Aorta (tissue), 5 donors: ENCODE data around the gene SCN10A. TPM values are rescaled to one million over a fixed set of nuclear protein-coding genes. Genes with fewer than 3 reads are reported as not detected.

Source experiments
- ATAC-seq: fragments of 200-7000 bp; cut with Tn5 transposase; one replicate; pipeline ENCODE4 v1.9.1; 2022; ENCODE audit warnings: moderate library complexity; ENCODE audit not compliant: low FRiP score
- DNase-seq, 2 donors: peaks; one replicate each; pipeline ENCODE4 v3.0.0-alpha.2; 2020
- H3K27ac ChIP-seq, 2 donors: one replicate each; pipeline ENCODE4 v1.5.1; 2013; ENCODE audit warnings: low read length in 2 of 2, mild to moderate bottlenecking in 2 of 2, moderate library complexity in 2 of 2, control low read depth in 1 of 2, inconsistent platforms in 1 of 2, low read depth in 1 of 2
- H3K27me3 ChIP-seq, 2 donors: one replicate each; pipeline ENCODE4 v1.6.1; 2013; ENCODE audit warnings: control low read depth in 1 of 2, low read length in 1 of 2, mild to moderate bottlenecking in 1 of 2, moderate library complexity in 1 of 2; ENCODE audit not compliant: insufficient read depth in 2 of 2, control insufficient read depth in 1 of 2
- H3K36me3 ChIP-seq, 2 donors: one replicate each; pipeline ENCODE4 v1.6.1; 2013; ENCODE audit warnings: control low read depth in 1 of 2, low read length in 1 of 2, mild to moderate bottlenecking in 1 of 2; ENCODE audit not compliant: insufficient read depth in 2 of 2, control insufficient read depth in 1 of 2
- H3K4me1 ChIP-seq, 2 donors: one replicate each; pipeline ENCODE4 v1.6.1; 2013; ENCODE audit warnings: low read length in 2 of 2, control low read depth in 1 of 2, mild to moderate bottlenecking in 1 of 2, moderate library complexity in 1 of 2; ENCODE audit not compliant: insufficient read depth in 2 of 2, control insufficient read depth in 1 of 2
- H3K4me3 ChIP-seq, 2 donors: one replicate each; pipeline ENCODE4 v1.5.1; 2013; ENCODE audit warnings: low read length in 2 of 2, control low read depth in 1 of 2, mild to moderate bottlenecking in 1 of 2
- H3K9me3 ChIP-seq: one replicate; pipeline ENCODE4 v1.6.1; 2013; ENCODE audit warnings: mild to moderate bottlenecking, low read length; ENCODE audit not compliant: control insufficient read depth
- WGBS, 2 donors: extraction: QIAGEN DNeasy Blood & Tissue Kit; methylation state at CpG; one replicate each; pipeline ENCODE4 v1.1.7; 2013; 5-methylcytosine and 5-hydroxymethylcytosine counted together
- intact Hi-C, 2 donors: fragments of 100-400 bp; cut with DNase I; formaldehyde crosslinking; loops; one replicate each; pipeline versions ENCODE4 v1.14.2 to v1.15.0; 2022
- polyA plus RNA-seq, 2 donors: library from polyadenylated mRNA; stranded (reverse); fragments of 200-250 nt; gene quantifications; one replicate each; pipeline ENCODE4 v1.2.3, GENCODE V29; 2013
- total RNA-seq, 2 donors: library from RNA; stranded (reverse); fragmentation: NEBNext Ultra II Directional; extraction: Animal tissue kit (Norgen Biotek cat#: 25700); gene quantifications; one replicate each; pipeline ENCODE4 v1.2.1, GENCODE V29; 2021
- donor health status: healthy with polysubstance abuse.
- donor health status: Bipolar disorder and iron deficiency.
- donor health status: DM: no; HTN: no; CAD: no.
- donor health status: DM: no; HTN: no; CAD: no.
- donor health status: DM: yes; HTN: yes; CAD: no.

SCN10A gene
- total and polyA plus RNA-seq, 4 donors, result not detected

DNA sequence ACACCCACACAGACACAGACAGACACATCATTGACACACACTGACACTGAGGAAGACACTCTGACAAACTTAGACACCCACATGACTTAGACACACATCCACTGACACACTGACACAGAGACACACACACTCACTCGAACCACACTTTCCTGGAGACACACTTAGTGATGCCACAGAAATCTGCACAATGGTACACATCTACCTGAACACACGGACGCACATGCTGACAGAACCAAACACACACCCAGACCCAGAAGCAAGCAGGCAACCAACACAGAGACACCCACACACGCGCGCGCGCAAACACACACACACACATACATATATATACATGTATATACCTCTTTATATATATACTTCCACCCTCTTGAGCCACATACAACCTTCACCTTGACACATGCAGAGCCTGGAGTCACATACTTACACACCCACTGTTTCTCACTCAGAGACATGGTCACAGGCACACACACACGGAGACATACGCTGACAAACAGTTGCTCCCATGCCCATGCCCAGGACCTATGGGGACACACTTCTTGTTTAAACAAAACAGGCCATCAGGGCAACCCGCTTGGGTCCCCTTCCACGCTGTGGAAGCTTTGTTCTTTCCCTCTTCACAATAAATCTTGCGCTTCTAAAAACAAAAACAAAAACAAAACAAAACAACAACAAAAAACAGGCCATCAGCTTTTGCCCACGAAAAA lies 165.6 kb downstream of the SCN10A start:
- no peaks in the 10 kb centered on the region for H3K9me3 ChIP-seq
- no peak for ATAC-seq
- H3K4me1 ChIP-seq, result no peaks in the 10 kb centered on the region
- peak in 1 of 2 donors; percentile 62 for DNase-seq
- H3K27ac ChIP-seq, result no peak overlapping the region
- no peaks in the 10 kb centered on the region for H3K36me3 ChIP-seq
- H3K27me3 ChIP-seq, result no peaks in the 10 kb centered on the region
- H3K4me3 ChIP-seq, result no peak overlapping the region
- whole genome bisulfite sequencing, 2 donors, result 69 to 75% methylated on average over 14 of the region's 14 CpGs
- intact Hi-C loops, result loop anchor here in 1 of 2 donors (5.0 kb wide), 1 partner anchor 128 kb away; no protein-coding TSS in a partner anchor

DNA sequence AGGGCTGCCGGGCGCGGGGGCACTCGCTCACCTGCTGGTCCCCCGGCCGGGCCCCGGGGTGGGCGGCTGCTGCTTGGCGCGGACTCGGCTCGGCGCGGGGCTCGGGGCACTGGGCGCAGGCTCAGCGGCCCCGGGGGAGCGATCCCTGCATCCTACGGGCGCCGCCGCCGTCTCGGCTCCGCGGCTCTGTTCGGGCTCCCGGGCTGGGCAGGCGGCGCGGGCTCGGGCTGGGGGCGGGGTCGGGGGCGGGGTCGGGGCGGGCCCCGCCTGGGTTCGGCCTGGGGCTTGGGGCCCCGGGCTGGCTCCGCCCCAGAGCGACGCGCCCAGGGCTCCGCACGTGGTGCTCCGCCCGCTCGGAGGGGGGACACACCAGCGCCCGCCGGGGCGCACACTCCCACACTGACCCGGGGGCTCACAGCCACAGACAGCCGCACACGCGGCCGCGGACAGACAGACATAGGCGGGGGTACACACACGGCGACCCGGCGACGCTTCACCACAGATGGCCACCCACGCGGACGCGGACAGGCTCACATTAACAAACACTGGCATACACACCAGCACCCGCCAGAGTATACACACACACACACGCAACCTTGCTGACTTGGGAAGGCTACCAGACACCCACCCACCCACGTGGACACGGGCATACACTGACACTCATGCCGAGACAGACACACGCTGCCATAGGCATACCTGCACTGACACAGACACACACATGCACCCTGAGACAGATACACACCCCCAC lies 166.3 kb downstream of the SCN10A start, which contains the start of gene SCN5A:
SCN5A (minus strand) TSS at position 188 of the 748 bp plus-strand sequence. CDS start 16,380 bp downstream, outside the sequence.
- no peaks in the 10 kb centered on the region for H3K4me1 ChIP-seq
- peak within 1 kb of the TSS; percentile 15 to 49 for H3K4me3 ChIP-seq
- H3K27ac ChIP-seq, result no peak within 1 kb of the TSS
- peak; percentile 70 for ATAC-seq
- H3K36me3 ChIP-seq, result no peaks in the 10 kb centered on the region
- 1% methylated on average over 31 to 76 of the region's 76 CpGs for WGBS, 2 donors
- H3K27me3 ChIP-seq, result no peaks in the 10 kb centered on the region
- peak; percentile 59 to 80 for DNase-seq
- intact Hi-C loops, result loop anchor here (5.0 kb wide), 2 partner anchors 127 to 193 kb away; no protein-coding TSS in a partner anchor
- no peaks in the 10 kb centered on the region for H3K9me3 ChIP-seq

DNA sequence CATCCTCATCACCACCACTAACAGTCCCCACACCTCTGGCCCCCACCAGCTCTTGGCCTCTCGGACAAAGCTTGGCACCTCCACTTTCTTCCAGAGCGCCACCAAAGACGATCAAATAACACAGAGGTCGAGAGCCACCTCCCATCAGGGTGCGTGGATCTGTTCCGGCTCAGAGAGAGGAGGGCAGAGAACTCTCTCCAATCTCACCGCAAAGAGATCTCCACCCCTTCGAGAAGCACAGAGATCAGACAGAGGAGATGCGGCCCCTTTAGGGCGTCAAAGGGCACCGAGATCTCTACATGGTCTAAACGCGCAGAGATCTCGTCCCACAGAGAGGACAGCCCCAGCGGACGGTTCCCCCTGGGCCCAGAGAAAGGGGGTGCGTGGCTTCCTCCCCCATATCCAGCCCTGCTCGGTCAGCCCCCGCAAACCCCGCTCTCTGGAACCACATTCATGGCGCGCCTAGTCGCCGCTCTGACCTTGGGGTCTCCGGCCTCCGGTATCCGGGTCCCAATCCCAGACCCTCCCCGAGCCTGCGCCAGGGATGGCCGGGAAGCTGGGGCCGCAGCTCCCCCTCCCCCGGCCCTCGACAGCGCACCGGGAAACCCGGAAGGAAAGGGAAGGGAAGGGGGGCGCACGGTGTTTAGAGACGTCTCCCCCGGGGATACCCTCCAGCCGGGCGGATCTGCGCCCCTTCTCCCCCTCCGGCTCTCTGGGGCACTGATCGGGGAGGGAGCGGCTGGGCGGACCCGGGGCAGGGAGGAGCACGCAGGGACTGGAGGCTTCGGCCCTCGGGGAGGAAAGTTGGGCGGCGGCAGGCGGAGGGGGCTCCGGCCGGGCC lies 167.1 kb downstream of the SCN10A start:
- Histone ChIP-seq H3K27ac (no peak overlapping the region), H3K27me3 (no peaks in the 10 kb centered on the region), H3K9me3 (no peaks in the 10 kb centered on the region), H3K36me3 (no peaks in the 10 kb centered on the region), H3K4me3 (peak overlapping the region; percentile 15 to 49), H3K4me1 (no peaks in the 10 kb centered on the region)
- intact Hi-C loops, result loop anchor here in 1 of 2 donors (5.0 kb wide), 1 partner anchor 193 kb away; no protein-coding TSS in a partner anchor
- WGBS, 2 donors, result 11 to 14% methylated on average over 30 to 56 of the region's 56 CpGs
- ATAC-seq (no peak), DNase-seq (peak in 1 of 2 donors; percentile 77)

DNA sequence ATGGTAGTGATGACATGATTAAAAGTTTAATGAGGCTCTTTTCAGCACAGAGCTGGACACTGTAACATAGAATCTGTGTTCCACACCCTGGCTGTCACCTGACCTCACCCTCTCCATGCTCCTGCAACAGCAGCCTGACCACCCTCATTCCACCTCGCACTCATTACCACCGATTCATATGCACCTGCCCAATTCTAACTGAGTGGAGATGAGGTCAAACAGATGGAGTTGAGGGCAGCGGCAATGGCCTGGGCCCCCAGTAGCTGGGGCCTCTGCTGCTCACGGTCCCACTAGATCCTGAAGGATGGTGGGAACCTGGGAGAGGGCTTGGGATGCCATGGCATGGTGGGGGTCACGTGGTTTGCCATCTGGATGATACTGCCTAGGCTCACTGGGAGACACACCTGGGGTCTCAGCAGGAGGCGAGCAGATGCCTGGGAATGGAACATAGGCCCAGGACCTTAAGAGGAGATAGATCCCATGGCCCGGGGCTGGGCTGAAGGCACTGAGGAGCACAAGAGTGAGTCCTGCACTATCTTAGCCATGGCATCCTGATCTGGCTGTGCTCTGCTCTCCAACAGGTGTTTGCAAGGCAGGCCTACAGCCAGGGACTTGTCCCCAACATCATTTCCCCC lies 167.9 kb downstream of the SCN10A start:
- H3K27me3 ChIP-seq, result no peaks in the 10 kb centered on the region
- no peak for DNase-seq
- intact Hi-C loops, result loop anchor here in 1 of 2 donors (5.0 kb wide), 1 partner anchor 194 kb away; no protein-coding TSS in a partner anchor
- no peak for ATAC-seq
- no peaks in the 10 kb centered on the region for H3K4me1 ChIP-seq
- no peak overlapping the region for H3K27ac ChIP-seq
- no peak overlapping the region for H3K4me3 ChIP-seq
- no peaks in the 10 kb centered on the region for H3K36me3 ChIP-seq
- WGBS, 2 donors, result 95 to 97% methylated on average over 7 of the region's 7 CpGs
- H3K9me3 ChIP-seq, result no peaks in the 10 kb centered on the region

DNA sequence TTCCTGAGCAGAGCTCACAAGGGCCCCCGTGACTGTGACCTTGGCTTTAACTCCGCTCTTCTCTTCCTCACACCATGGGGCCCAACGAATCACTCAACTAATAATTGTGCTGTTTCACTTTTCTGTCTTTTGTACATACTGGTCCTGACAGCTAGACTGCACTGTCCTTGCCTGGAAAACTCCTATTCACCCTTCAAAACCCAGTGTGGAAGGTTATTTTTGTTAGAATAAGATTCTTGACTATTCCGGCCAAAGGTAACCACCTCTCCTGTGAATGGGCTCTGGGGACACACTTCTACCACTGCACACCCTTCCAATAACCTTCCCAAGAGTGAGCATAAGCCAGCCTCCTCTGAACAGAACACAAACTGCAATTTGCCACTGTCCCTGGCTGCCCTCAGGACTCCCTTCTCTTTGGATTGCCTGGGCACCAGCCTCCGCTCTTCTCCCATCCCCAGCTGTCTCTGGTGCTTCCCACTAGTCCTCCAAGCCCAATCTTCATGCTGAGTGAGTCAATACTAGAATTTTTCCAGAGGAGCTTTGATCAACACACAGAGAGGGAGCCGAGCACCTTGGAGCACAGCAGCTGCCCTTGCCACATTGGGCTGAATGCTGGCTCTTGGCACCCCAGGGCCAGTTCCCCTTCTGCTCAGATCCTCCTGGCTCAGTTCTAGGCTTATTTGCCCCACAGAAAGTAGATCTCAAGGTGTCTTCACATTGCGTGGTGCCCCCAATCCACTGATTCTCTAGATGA lies 168.6 kb downstream of the SCN10A start:
- no peaks in the 10 kb centered on the region for H3K9me3 ChIP-seq
- no peaks in the 10 kb centered on the region for H3K4me1 ChIP-seq
- no peaks in the 10 kb centered on the region for H3K36me3 ChIP-seq
- H3K27me3 ChIP-seq, result no peaks in the 10 kb centered on the region
- intact Hi-C loops, result loop anchor here in 1 of 2 donors (5.0 kb wide), 1 partner anchor 195 kb away; no protein-coding TSS in a partner anchor
- no peak for DNase-seq
- no peak overlapping the region for H3K4me3 ChIP-seq
- WGBS, 2 donors, result 85 to 88% methylated on average over 7 of the region's 7 CpGs
- no peak overlapping the region for H3K27ac ChIP-seq
- ATAC-seq, result no peak

Other genes starting within 250 kb of the SCN10A start
- gene SCN5A, start 166.5 kb downstream of the SCN10A start, total RNA-seq, result 1 to 10 TPM in 1 of 2 donors, under 1 TPM in 1; 0.45 to 2.0 TPM
- gene SCN5A, start 166.5 kb downstream of the SCN10A start, polyA plus RNA-seq, result under 1 TPM; 0.38 to 0.77 TPM
- gene SCN11A, start 235.7 kb upstream of the SCN10A start, total RNA-seq, result under 1 TPM; 0.16 to 0.93 TPM
- gene SCN11A, start 235.7 kb upstream of the SCN10A start, polyA plus RNA-seq, result not detected
- gene WDR48, start 235.8 kb upstream of the SCN10A start, total RNA-seq, result 10 to 100 TPM; 27.0 to 39.3 TPM
- 10 to 100 TPM; 17.3 to 29.7 TPM for gene WDR48, start 235.8 kb upstream of the SCN10A start, polyA plus RNA-seq